ENCODE results near the gene VEPH1. TPM values are rescaled to one million over a fixed set of nuclear protein-coding genes. Genes with fewer than 3 reads are reported as not detected.

The VEPH1 gene
- total RNA-seq, 1 experiment from 2014 or later = 7.7 TPM

DNA sequence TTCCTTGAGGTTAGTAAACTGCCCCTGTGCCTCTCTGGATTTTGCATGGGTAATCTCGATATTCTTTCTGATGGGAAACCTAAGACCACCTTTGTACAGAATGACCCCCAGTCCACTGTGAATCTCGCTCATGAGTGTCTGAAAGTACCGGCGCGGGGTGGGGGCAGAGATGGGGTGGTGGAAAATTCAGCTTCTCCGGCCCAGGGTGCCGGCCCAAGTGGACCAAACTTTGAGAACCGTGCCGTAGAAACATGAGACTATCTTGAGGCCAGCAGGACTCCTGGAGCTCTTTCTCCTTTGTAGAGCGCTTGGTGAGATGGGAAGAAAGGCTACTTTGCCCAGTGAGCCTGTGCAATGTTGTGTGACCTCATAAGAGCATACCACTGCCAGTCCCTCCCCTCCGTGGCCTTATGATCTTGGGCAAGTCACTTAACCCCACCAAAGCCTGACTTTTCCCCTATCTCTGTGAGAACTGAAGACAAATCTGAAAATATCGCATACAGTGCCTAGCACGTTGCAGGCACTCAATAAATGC is 40.4 kb upstream of the VEPH1 start:
- H3K23me2 ChIP-seq (ENCODE audit: insufficient read length, low read depth, low read length, poor library complexity, severe bottlenecking) = peaks cover 11% of the 10 kb centered on the region
- no peaks in the 10 kb centered on the region for H3K79me1 ChIP-seq (ENCODE audit: insufficient read depth, low read depth, low read length, poor library complexity, severe bottlenecking)
- DNase-seq = no peak
- H4K91ac ChIP-seq (ENCODE audit: insufficient read length, low read depth, low read length) = no peak overlapping the region
- H3K36me3 Mint-ChIP-seq (ENCODE audit: insufficient read depth in 1 of 3, low read depth in 3 of 3) = peaks cover 3 to 5% (median 4%) of the 10 kb centered on the region in 3 experiments; a peak in 6 of 7 replicates
- no peak overlapping the region for H3K27ac ChIP-seq (ENCODE audit: insufficient read length, low read depth, low read length)
- H3T11ph ChIP-seq (ENCODE audit: low read length) = no peak overlapping the region
- no peak overlapping the region for H4K5ac ChIP-seq (ENCODE audit: insufficient read length, low read depth, low read length)
- H3K4me1 ChIP-seq (ENCODE audit: insufficient read depth, low read length) = no peaks in the 10 kb centered on the region
- no peak overlapping the region for H2BK120ac ChIP-seq (ENCODE audit: low read depth, low read length, poor library complexity, severe bottlenecking)
- no peak overlapping the region for H3K27ac Mint-ChIP-seq
- no peaks in the 10 kb centered on the region for H3K27me3 ChIP-seq (ENCODE audit: insufficient read depth, low read length)
- H4K8ac ChIP-seq (replicated peaks; ENCODE audit: insufficient read length, low read depth, low read length) = no peak overlapping the region
- H2BK15ac ChIP-seq (ENCODE audit: low read depth, low read length) = no peak overlapping the region
- peaks cover 20% of the 10 kb centered on the region for H3K27me3 Mint-ChIP-seq (ENCODE audit: low read depth)
- no peaks in the 10 kb centered on the region for H3K79me2 ChIP-seq (ENCODE audit: insufficient read depth, low read length)
- H3K9me3 Mint-ChIP-seq = peaks cover 7 to 9% of the 10 kb centered on the region in 2 experiments
- H3K18ac ChIP-seq (ENCODE audit: insufficient read length, low read depth, low read length) = no peak overlapping the region
- no peak overlapping the region for H2BK5ac ChIP-seq (ENCODE audit: insufficient read length, low read length)
- H3K9ac ChIP-seq (ENCODE audit: extremely low read depth, insufficient read length, low read length) = no peak overlapping the region
- peak overlapping the region; percentile 72 for H2AFZ ChIP-seq (ENCODE audit: low read length)
- H3K4me1 Mint-ChIP-seq = peaks cover 4% of the 10 kb centered on the region in 2 experiments; a peak in 3 of 4 replicates
- H3K4me3 Mint-ChIP-seq = peak overlapping the region; percentile 71 to 73
- H3K23ac ChIP-seq (ENCODE audit: insufficient read length, low read depth, low read length) = no peak overlapping the region
- no CpG with 5 or more reads among the region's 13 CpGs for WGBS (ENCODE audit: extremely low coverage, insufficient read length, low lambda C conversion rate)
- no peak overlapping the region for H2BK12ac ChIP-seq (ENCODE audit: insufficient read length, low read depth, low read length)
- H3K4me2 ChIP-seq (ENCODE audit: insufficient read depth, insufficient read length, low read length) = peak overlapping the region; percentile 42
- H2AK5ac ChIP-seq (ENCODE audit: insufficient read length, low read length) = no peak overlapping the region
- H3K9me3 ChIP-seq (ENCODE audit: control insufficient read depth, low read depth, low read length) = no peaks in the 10 kb centered on the region
- H3K14ac ChIP-seq (ENCODE audit: insufficient read depth, low read length) = no peak overlapping the region; the same call in 1 of the 2 replicates
- TF ChIP-seq, protein P1, sequence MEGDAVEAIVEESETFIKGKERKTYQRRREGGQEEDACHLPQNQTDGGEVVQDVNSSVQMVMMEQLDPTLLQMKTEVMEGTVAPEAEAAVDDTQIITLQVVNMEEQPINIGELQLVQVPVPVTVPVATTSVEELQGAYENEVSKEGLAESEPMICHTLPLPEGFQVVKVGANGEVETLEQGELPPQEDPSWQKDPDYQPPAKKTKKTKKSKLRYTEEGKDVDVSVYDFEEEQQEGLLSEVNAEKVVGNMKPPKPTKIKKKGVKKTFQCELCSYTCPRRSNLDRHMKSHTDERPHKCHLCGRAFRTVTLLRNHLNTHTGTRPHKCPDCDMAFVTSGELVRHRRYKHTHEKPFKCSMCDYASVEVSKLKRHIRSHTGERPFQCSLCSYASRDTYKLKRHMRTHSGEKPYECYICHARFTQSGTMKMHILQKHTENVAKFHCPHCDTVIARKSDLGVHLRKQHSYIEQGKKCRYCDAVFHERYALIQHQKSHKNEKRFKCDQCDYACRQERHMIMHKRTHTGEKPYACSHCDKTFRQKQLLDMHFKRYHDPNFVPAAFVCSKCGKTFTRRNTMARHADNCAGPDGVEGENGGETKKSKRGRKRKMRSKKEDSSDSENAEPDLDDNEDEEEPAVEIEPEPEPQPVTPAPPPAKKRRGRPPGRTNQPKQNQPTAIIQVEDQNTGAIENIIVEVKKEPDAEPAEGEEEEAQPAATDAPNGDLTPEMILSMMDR (conservative IDR thresholded peaks at IDR 0.05) = no peak
- H4K20me1 ChIP-seq (ENCODE audit: control insufficient read depth, insufficient read depth, insufficient read length) = no peaks in the 10 kb centered on the region
- H2BK20ac ChIP-seq (ENCODE audit: low read depth, low read length, poor library complexity, severe bottlenecking) = no peak overlapping the region
- no peak overlapping the region for H3K4ac ChIP-seq (ENCODE audit: low read depth, low read length)
- no peak overlapping the region for H3K56ac ChIP-seq (ENCODE audit: insufficient read length, low read depth, low read length)
